Neutrophil (primary cell): ENCODE measurements around the gene DNAJB7.
A peak's percentile ranks its signal among the peaks of the same experiment; 100 is the strongest.

Source experiments
- H3K27ac ChIP-seq: fragments of 200-600 bp; sonication (generic); 2 replicates; pipeline ENCODE4 v1.5.1; 2016; ENCODE audit warnings: mild to moderate bottlenecking, moderate library complexity
- H3K27me3 ChIP-seq: fragments of 200-600 bp; sonication (generic); 2 replicates; pipeline ENCODE4 v1.6.0; 2016; ENCODE audit warnings: mild to moderate bottlenecking
- H3K36me3 ChIP-seq: fragments of 200-600 bp; sonication (generic); 2 replicates; pipeline ENCODE4 v1.5.1; 2017
- H3K4me1 ChIP-seq, 2 experiments: fragments of 200-600 bp in 1 of 2; sonication (generic) in 1 of 2; 1 replicate in 1 of 2; 2 replicates in 1 of 2; pipeline versions ENCODE4 v1.5.1 to v1.6.1; 2013 to 2016; ENCODE audit warnings: low read depth in 1 of 2, low read length in 1 of 2, mild to moderate bottlenecking in 1 of 2, moderate library complexity in 1 of 2; ENCODE audit not compliant: control insufficient read depth in 1 of 2, insufficient read depth in 1 of 2
- H3K4me3 ChIP-seq, 2 experiments: fragments of 200-600 bp in 1 of 2; sonication (generic) in 1 of 2; 1 replicate in 1 of 2; 2 replicates in 1 of 2; pipeline ENCODE4 v1.5.1; 2013 to 2016; ENCODE audit warnings: low read depth in 1 of 2, low read length in 1 of 2, mild to moderate bottlenecking in 1 of 2, moderate library complexity in 1 of 2
- H3K9me3 ChIP-seq: fragments of 200-600 bp; sonication (generic); 2 replicates; pipeline ENCODE4 v1.5.1; 2016
- TF ChIP-seq, protein P1 (sequence below): fragments of 200-600 bp; sonication (generic); IDR thresholded peaks from 2 replicates; pipeline ENCODE4 v1.5.1; 2016; ENCODE audit warnings: antibody characterized with exemption

DNAJB7 gene

DNA sequence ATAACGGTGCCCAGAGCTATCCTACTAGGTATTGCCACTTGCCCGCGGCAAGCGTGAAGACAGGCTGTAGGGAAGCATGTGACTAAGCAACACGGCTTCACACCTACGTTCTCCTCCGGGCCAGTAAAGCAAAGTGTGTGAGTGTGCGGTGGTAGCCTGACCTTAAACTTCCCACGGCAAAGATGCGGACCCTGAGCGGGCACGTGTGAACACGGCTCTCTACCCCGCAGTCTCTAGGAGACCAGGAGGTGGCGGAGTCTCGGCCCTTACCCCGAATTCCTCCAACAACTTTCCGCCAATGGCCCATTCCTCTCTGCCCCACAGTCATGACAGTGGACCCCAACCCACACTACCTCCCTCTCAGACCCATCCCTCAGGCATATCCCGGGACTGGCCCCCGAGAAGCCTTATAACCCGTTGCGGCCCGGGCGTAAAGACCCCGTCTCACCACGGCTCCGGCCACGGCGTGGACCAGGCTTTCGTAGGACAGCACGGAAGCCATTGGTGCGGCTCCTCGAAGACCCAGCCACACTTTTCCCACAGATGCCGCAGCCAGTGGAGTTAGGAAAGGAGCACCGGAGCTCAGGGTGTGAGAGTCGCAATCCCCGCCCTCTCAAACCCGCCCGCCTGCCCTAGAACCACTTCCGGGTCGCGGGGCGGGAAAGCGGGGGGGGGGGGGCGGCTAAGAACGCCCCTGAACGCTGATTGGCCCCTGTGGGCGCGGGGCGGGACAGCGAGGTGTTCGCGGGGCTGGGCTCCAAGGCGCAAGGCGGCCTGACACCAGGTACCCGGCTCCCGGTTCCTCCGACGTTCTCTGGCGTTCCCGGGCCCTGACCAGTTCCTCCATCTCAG is 42.9 kb downstream of the DNAJB7 start, which contains the start of gene SLC25A17:
TSS of gene SLC25A17 (minus strand) at position 600 of the 852 bp plus-strand sequence. CDS start at position 502, 98 bp downstream.
- Histone ChIP-seq H3K27me3 (no peaks in the 10 kb centered on the region), H3K36me3 (peaks cover 4% of the 10 kb centered on the region), H3K27ac (peak within 1 kb of the TSS; percentile 77), H3K9me3 (no peaks in the 10 kb centered on the region), H3K4me1 (peaks cover 11 to 18% of the 10 kb centered on the region in 2 experiments), H3K4me3 (peak within 1 kb of the TSS; percentile 92 to 98)
- TF ChIP-seq, protein P1, sequence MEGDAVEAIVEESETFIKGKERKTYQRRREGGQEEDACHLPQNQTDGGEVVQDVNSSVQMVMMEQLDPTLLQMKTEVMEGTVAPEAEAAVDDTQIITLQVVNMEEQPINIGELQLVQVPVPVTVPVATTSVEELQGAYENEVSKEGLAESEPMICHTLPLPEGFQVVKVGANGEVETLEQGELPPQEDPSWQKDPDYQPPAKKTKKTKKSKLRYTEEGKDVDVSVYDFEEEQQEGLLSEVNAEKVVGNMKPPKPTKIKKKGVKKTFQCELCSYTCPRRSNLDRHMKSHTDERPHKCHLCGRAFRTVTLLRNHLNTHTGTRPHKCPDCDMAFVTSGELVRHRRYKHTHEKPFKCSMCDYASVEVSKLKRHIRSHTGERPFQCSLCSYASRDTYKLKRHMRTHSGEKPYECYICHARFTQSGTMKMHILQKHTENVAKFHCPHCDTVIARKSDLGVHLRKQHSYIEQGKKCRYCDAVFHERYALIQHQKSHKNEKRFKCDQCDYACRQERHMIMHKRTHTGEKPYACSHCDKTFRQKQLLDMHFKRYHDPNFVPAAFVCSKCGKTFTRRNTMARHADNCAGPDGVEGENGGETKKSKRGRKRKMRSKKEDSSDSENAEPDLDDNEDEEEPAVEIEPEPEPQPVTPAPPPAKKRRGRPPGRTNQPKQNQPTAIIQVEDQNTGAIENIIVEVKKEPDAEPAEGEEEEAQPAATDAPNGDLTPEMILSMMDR: peak; percentile 43

DNA sequence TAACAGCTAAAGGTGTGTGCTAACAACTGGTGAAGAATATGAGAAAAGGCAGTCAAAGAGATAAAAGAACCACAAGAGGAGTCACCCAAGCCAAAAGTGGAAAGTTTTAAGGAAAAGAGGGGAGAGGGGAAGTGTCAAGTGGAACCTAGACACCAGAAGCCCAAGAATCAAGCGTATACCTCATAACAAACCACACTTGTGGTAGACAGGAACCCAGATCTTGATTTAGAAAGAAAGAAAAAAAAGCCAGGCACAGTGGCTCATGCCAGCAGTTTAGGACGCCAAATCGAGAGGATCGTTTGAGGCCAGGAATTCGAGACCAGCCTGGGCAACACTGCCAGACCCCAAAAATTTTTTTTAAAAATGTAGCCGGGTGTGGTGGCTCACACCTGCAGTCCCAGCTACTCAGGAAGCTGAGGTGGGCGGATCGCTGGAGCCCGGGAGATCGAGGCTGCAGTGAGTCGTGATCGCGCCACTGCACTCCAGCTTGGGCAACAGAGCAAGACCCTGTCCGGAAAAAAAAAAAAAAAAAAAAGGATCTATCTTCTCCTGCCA is 43.6 kb downstream of the DNAJB7 start:
- H3K4me1 ChIP-seq: peaks cover 11 to 18% of the 10 kb centered on the region in 2 experiments
- peak overlapping the region; percentile 92 to 98 for H3K4me3 ChIP-seq
- TF ChIP-seq, protein P1: no peak
- H3K36me3 ChIP-seq: no peaks in the 10 kb centered on the region
- no peaks in the 10 kb centered on the region for H3K27me3 ChIP-seq
- no peaks in the 10 kb centered on the region for H3K9me3 ChIP-seq
- peak overlapping the region; percentile 77 for H3K27ac ChIP-seq

DNA sequence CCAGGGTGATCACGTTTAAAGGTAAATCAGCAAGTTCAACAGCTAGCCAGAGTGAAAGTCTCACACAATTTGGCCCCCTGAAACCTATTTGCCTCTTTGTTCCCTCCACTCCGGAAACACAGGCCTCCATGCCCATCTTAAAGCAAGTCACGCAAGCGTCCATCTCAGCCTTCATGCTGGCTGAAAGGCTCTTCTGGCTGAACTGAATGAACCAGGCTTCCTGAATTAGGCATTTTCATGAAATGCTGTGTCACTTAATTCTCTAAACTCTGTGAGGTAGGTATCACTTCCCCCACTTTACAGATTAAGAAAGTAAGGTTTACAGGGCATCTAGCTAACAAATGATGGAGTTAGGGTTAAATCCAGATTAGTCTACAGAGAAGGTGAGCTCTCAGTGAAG is 44.2 kb downstream of the DNAJB7 start:
- Histone ChIP-seq H3K27ac (no peak overlapping the region), H3K36me3 (no peaks in the 10 kb centered on the region), H3K9me3 (no peaks in the 10 kb centered on the region), H3K4me3 (no peak overlapping the region), H3K4me1 (peaks cover 11 to 18% of the 10 kb centered on the region in 2 experiments), H3K27me3 (no peaks in the 10 kb centered on the region)
- TF ChIP-seq, protein P1: no peak

DNA sequence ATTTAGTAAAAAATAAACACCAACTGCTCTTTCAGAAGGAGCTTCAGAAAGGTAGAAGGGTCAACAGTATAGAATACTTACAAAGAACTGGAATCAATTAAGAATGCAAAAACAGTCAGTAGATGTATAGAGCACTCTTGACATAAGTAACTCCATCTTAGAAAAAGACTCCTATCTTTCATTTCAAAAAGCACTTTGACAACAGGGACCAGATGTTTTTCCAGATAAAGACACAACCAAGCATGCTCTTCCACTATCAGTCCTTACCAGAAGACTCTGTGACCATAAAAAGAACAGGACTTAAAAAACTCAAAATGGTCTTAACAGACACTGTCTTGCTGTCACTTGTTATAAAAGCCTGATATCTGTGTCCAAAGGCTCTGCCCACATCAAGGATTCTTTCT is 48.0 kb downstream of the DNAJB7 start:
- Histone ChIP-seq H3K9me3 (no peaks in the 10 kb centered on the region), H3K4me3 (no peak overlapping the region), H3K4me1 (peaks cover 4 to 9% of the 10 kb centered on the region in 2 experiments), H3K27me3 (no peaks in the 10 kb centered on the region), H3K27ac (no peak overlapping the region), H3K36me3 (no peaks in the 10 kb centered on the region)
- TF ChIP-seq, protein P1: no peak
